Middle frontal gyrus (tissue), 1 donor: ENCODE measurements around the gene PRDX5.

Source experiments
- DNase-seq: peaks from one replicate; pipeline ENCODE4 v3.0.0-alpha.2; 2015; ENCODE audit warnings: low spot score; ENCODE audit errors: extremely low spot score

The PRDX5 gene

GRCh38 chr11:64317961-64318765, at the start of gene PRDX5:
Gene PRDX5, plus strand, starts transcription at chr11:64318121. Its CDS starts 95 bp downstream, at chr11:64318216.
- DNase-seq, result peak; percentile 95

GRCh38 chr11:64268893-64269539, 48.9 kb upstream of the PRDX5 start:
- peak; percentile 33 for DNase-seq

DNA sequence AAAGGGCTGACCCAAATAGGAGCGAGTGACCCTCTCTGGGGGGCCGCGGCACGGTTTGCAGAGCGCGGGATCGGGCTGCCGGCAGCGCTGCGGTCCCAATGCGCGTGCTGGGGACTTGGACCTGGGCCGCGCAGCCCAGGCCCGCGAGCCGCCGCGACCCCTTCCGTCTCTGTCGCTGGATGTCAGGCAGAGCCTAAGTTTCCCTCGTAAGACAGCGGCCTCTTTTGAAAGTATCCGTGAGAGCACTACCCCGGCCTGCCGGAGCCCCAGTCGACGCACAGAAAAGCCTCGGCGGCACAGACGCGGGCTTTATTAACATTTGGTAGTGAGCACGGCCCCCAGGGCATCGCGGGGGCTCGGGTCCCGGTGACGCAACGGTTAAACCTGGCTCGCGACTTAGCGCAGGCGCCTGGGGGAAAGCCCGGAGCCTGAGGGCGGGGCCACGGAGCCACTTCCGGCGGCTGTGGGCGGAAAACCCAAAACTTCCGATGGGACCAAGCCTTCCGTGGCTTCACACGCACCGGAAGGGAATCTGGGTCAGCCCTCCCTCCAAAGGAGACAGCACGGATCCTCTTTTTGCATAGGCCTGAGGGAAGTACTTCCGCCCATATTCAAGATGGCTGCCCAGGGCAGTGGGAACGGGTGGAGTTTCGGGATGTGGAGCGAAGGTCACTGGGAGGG, 48.2 kb upstream of the PRDX5 start:
- peak; percentile 98 for DNase-seq

GRCh38 chr11:64275031-64275800, 42.7 kb upstream of the PRDX5 start:
- no peak for DNase-seq

GRCh38 chr11:64275841-64276240, 42.1 kb upstream of the PRDX5 start:
- DNase-seq, result no peak

- DNase-seq, result no peak
Observed at GRCh38 chr11:64276653-64277431, 41.1 kb upstream of the PRDX5 start.

- no peak for DNase-seq
Observed at GRCh38 chr11:64278576-64279190, 39.2 kb upstream of the PRDX5 start.

DNA sequence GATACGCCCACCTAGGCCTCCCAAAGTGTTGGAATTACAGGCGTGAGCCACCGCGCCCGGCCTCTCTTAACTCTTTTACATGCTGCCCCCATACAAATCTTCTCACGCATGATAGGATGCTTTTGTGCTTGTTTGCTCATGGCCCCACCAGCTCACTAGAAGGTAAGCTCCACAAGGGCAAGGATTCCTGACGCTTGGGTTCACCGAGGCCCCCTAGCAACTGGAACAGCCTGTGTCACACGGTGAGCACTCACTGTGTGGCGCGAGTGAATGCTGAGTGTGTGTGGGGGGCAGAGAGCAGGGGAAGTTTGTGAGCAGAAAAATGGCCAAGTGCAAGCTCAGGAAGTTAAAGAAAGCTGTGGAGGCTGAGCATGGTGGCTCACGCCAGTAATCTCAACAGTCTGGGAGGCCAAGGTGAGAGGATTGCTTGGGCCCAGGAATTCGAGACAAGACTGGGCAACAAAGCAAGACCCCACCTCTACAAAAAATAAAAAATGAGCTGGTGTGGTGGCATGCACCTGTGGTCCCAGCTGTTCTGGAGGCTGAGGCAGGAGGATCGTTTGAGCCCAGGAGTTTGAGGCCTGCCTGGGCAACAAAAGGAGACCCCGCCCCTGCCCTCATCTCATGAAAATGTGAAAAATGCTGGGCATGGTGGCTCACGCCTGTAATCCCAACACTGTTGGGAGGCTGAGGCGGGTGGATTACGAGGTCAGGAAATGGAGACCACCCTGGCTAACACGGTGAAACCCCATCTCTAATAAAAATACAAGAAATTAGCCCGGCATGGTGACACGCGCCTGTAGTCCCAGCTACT, 35.8 kb upstream of the PRDX5 start:
- DNase-seq, result no peak

- no peak for DNase-seq
Observed at GRCh38 chr11:64283092-64283491, 34.8 kb upstream of the PRDX5 start.

- DNase-seq, result peak; percentile 92
Observed at GRCh38 chr11:64284048-64284961, 33.6 kb upstream of the PRDX5 start, which contains the start of gene BAD. Gene BAD, minus strand, starts transcription at chr11:64284665. Its CDS starts 297 bp downstream, at chr11:64284368.

DNA sequence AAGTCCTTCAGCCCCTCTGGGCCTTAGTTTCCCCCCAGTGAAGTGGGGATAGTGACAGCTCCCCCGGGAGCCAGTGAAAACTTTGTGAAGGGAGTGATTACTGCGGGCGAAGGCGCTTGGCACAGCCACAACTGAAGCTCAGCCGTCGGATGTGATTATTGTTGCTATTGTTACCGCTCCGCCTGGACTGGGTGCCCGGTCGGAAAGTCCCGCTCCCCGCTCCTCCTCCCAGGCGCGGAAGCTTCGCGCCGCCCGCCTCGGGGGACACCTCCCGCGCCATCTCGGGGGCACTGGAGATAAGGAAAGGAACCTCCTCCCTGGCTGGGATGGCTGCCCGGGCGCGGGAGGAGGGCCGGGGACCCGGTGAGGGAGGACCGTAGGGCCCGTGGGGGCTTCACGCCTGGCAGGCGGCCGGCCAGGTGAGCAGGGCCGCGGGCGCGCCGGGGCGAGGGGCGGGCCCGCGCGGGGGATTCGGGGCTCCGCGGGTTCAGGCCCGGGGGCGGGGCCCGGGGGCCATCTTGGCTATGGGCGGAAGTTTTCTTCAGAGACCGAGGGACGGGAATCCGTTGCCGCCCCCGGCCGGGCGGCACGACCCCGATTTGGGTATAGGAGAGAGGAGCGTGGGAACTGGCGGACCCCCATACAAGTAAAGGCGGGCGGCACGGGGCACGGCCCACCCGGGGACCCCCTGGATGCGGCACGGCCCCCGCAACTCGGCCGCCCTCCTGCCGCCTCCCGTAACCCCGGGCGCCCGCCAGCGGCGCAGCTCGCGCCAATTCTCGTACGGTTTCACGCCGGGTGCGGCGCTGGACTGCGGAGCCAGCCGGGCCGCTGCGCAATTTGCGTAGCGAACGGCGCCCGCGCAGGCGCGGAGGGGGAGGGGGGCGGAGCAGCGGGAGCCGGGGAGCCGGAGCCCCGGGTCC, 32.7 kb upstream of the PRDX5 start, which contains the start of gene GPR137:
Gene GPR137 (plus strand): TSS at position 887 of the 923 bp plus-strand sequence. CDS start 677 bp downstream, outside the sequence.
- peak; percentile 78 for DNase-seq

- DNase-seq, result no peak
Observed at GRCh38 chr11:64285885-64286800, 31.8 kb upstream of the PRDX5 start.

DNA sequence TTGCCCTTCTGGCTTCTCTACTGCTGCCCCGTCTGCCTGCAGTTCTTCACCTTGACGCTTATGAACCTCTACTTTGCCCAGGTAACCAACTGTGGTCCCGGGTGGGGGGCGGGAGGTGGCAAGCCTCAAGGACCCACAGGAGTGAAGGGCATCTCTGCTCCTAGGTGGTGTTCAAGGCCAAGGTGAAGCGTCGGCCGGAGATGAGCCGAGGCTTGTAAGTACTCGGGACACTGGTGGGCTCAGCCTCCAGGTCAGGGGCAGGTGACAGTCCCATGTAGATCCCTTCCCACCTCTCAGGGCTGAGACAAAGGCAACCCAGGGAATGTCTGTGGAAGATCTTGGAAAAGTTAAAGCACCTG, 31.1 kb upstream of the PRDX5 start:
- no peak for DNase-seq

GRCh38 chr11:64287676-64288352, 30.1 kb upstream of the PRDX5 start:
- DNase-seq, result no peak

- DNase-seq, result no peak
Observed at GRCh38 chr11:64288353-64288750, 29.6 kb upstream of the PRDX5 start.
